ENCODE data around the gene BAK1.

Gene BAK1

GRCh38 chr6:33579828-33580714 lies at the start of gene BAK1:
TSS of gene BAK1 (minus strand) at chr6:33580276. CDS start at chr6:33577604, 2,672 bp downstream.
- DNase-seq (ENCODE audit: low spot score), result peak; percentile 94

- no peak for DNase-seq (ENCODE audit: low spot score)
Measured at GRCh38 chr6:33628401-33628964, 48.4 kb upstream of the BAK1 start.

- DNase-seq (ENCODE audit: low spot score), result no peak
Measured at GRCh38 chr6:33627876-33628275, 47.8 kb upstream of the BAK1 start.

GRCh38 chr6:33624856-33625255 lies 44.8 kb upstream of the BAK1 start:
- no peak for DNase-seq (ENCODE audit: low spot score)

GRCh38 chr6:33623895-33624381 lies 43.9 kb upstream of the BAK1 start:
- peak; percentile 70 for DNase-seq (ENCODE audit: low spot score)

GRCh38 chr6:33622456-33623431 lies 42.7 kb upstream of the BAK1 start:
- peak; percentile 56 for DNase-seq (ENCODE audit: low spot score)

GRCh38 chr6:33621711-33622388 lies 41.8 kb upstream of the BAK1 start:
- DNase-seq (ENCODE audit: low spot score), result peak; percentile 62

- DNase-seq (ENCODE audit: low spot score), result peak; percentile 87
Measured at GRCh38 chr6:33620856-33621710, 41.0 kb upstream of the BAK1 start, which contains the start of gene ITPR3. TSS of gene ITPR3 (plus strand) at chr6:33621322. CDS start at chr6:33621603, 281 bp downstream.

GRCh38 chr6:33620158-33620855 lies 40.2 kb upstream of the BAK1 start:
- peak; percentile 65 for DNase-seq (ENCODE audit: low spot score)

- no peak for DNase-seq (ENCODE audit: low spot score)
Measured at GRCh38 chr6:33619166-33619840, 39.2 kb upstream of the BAK1 start.

GRCh38 chr6:33616913-33617312 lies 36.8 kb upstream of the BAK1 start:
- DNase-seq (ENCODE audit: low spot score), result no peak

- no peak for DNase-seq (ENCODE audit: low spot score)
Measured at GRCh38 chr6:33616113-33616512, 36.0 kb upstream of the BAK1 start.

GRCh38 chr6:33613795-33614168 lies 33.7 kb upstream of the BAK1 start:
- peak; percentile 78 for DNase-seq (ENCODE audit: low spot score)

GRCh38 chr6:33613146-33613794 lies 33.2 kb upstream of the BAK1 start:
- peak; percentile 62 for DNase-seq (ENCODE audit: low spot score)

- no peak for DNase-seq (ENCODE audit: low spot score)
Measured at GRCh38 chr6:33610779-33611732, 31.0 kb upstream of the BAK1 start.

- DNase-seq (ENCODE audit: low spot score), result peak; percentile 70
Measured at GRCh38 chr6:33610067-33610466, 30.0 kb upstream of the BAK1 start.

- DNase-seq (ENCODE audit: low spot score), result peak; percentile 84
Measured at GRCh38 chr6:33609528-33609927, 29.5 kb upstream of the BAK1 start.

- DNase-seq (ENCODE audit: low spot score), result no peak
Measured at GRCh38 chr6:33609019-33609418, 28.9 kb upstream of the BAK1 start.

Measured in kidney tubule cell (primary cell).